Kidney (tissue), 14 donors: ENCODE results near the gene ARL4A. TPM values are rescaled to one million over a fixed set of nuclear protein-coding genes. Genes with fewer than 3 reads are reported as not detected.

ENCODE experiments used
- DNase-seq, 5 donors: peaks; one replicate each; pipeline ENCODE4 v3.0.0-alpha.2; 2013 to 2020
- FAIRE-seq: peaks from 2 replicates; lab custom pipeline; 2012; peaks lifted over from hg19 to GRCh38; lab: Jason Lieb, UNC
- H3K27ac ChIP-seq, 2 donors: one replicate each; pipeline ENCODE4 v1.7.0; 2013; ENCODE audit warnings: low read depth in 2 of 2, low read length in 2 of 2, inconsistent platforms in 1 of 2
- H3K27me3 ChIP-seq: one replicate; pipeline ENCODE4 v1.7.1; 2013; ENCODE audit warnings: low read length, inconsistent platforms; ENCODE audit not compliant: control insufficient read depth, insufficient read depth
- H3K36me3 ChIP-seq, 3 donors: one replicate each; pipeline versions ENCODE4 v1.7.0 to v1.7.1; 2013; ENCODE audit warnings: low read length in 3 of 3, control low read depth in 1 of 3, inconsistent platforms in 1 of 3; ENCODE audit not compliant: insufficient read depth in 3 of 3, control insufficient read depth in 2 of 3
- H3K4me1 ChIP-seq, 3 donors: one replicate each; pipeline versions ENCODE4 v1.7.0 to v1.7.1; 2013; ENCODE audit warnings: low read length in 3 of 3, inconsistent platforms in 1 of 3, low read depth in 1 of 3; ENCODE audit not compliant: control insufficient read depth in 2 of 3, insufficient read depth in 2 of 3
- H3K4me3 ChIP-seq, 3 donors: one replicate each; pipeline versions ENCODE4 v1.7.0 to v1.8.1; 2013; ENCODE audit warnings: low read length in 3 of 3, control low read depth in 1 of 3, inconsistent platforms in 1 of 3
- H3K9ac ChIP-seq, 3 donors: one replicate each; pipeline versions ENCODE4 v1.7.0 to v1.7.1; 2013; ENCODE audit warnings: low read length in 3 of 3, control low read depth in 1 of 3, inconsistent platforms in 1 of 3
- H3K9me3 ChIP-seq, 3 donors: one replicate each; pipeline versions ENCODE4 v1.7.0 to v1.7.1; 2013; ENCODE audit warnings: low read length in 3 of 3, control low read depth in 1 of 3, inconsistent platforms in 1 of 3; ENCODE audit not compliant: control insufficient read depth in 2 of 3, insufficient read depth in 1 of 3
- CTCF ChIP-seq: IDR thresholded peaks from 3 replicates; pipeline ENCODE4 v1.5.1; 2012; ENCODE audit warnings: mild to moderate bottlenecking, moderate library complexity, borderline replicate concordance; ENCODE audit not compliant: insufficient read depth; ENCODE audit errors: extremely low read depth
- intact Hi-C: fragments of 100-400 bp; cut with DNase I; formaldehyde crosslinking; loops from one replicate; pipeline ENCODE4 v1.11.1; 2022
- polyA plus RNA-seq: library from polyadenylated mRNA; stranded (reverse); fragments of 350-450 nt; fragmentation: Illumina TruSeq; extraction: RNeasy Lipid Tissue Mini Kit (QIAGEN cat#74804); gene quantifications from one replicate; pipeline ENCODE4 v1.2.3, GENCODE V29; 2014; ENCODE audit warnings: low read depth, low replicate concordance; ENCODE audit not compliant: insufficient read depth
- total RNA-seq: library from RNA; stranded (reverse); fragmentation: NEBNext Ultra II Directional; extraction: Animal tissue kit (Norgen Biotek cat#: 25700); gene quantifications from one replicate; pipeline ENCODE4 v1.2.1, GENCODE V29; 2021
- donor health status: control.
- donor health status: control.
- donor health status: control.
- donor health status: control.
- donor health status: control.
- donor health status: DM: yes; HTN: yes; CAD: no.
- donor health status: Normal renal cell carcinoma (clear cell type).

Gene ARL4A
- total and polyA plus RNA-seq, 2 donors from 2014 or later: 11.8 to 21.6 TPM

DNA sequence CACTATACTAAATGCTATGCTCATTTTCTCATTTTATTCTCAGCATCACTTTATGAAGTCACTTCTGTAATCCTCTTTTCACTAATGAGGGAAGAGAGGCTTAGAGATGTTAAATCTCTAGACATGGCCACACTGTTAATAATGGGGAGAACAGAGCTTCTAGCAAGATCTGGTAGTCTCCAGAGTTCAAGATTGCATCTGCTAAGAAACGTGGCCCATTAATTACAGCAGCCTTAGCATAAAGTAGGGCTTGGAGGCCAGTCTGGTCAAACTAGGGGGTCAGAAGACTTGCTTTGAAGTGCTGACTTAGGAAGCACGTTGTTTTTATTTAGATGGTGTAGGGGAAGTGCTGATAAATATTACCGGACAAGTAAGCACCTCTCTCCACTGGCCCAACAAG lies 29.3 kb downstream of the ARL4A start:
- FAIRE-seq (no peak), DNase-seq (no peak)
- Histone ChIP-seq H3K27me3 (no peaks in the 10 kb centered on the region), H3K9me3 (no peaks in the 10 kb centered on the region), H3K4me3 (no peak overlapping the region), H3K36me3 (no peaks in the 10 kb centered on the region), H3K27ac (no peak overlapping the region), H3K4me1 (peaks cover 0 to 5% (median 0%) of the 10 kb centered on the region in 3 donors), H3K9ac (no peak overlapping the region)
- TF ChIP-seq CTCF: no peak
- intact Hi-C loops: no loop called here

- no peaks in the 10 kb centered on the region for H3K27me3 ChIP-seq
- H3K36me3 ChIP-seq: no peaks in the 10 kb centered on the region
- H3K27ac ChIP-seq: no peak overlapping the region
- TF ChIP-seq CTCF: no peak
- FAIRE-seq: no peak
- H3K9me3 ChIP-seq: no peaks in the 10 kb centered on the region
- H3K9ac ChIP-seq: no peak overlapping the region
- intact Hi-C loops: no loop called here
- H3K4me3 ChIP-seq: no peak overlapping the region
- peaks cover 0 to 5% (median 0%) of the 10 kb centered on the region in 3 donors for H3K4me1 ChIP-seq
- no peak for DNase-seq
These were observed 31.9 kb downstream of the ARL4A start for GRCh38 chr7:12719141-12719919.

DNA sequence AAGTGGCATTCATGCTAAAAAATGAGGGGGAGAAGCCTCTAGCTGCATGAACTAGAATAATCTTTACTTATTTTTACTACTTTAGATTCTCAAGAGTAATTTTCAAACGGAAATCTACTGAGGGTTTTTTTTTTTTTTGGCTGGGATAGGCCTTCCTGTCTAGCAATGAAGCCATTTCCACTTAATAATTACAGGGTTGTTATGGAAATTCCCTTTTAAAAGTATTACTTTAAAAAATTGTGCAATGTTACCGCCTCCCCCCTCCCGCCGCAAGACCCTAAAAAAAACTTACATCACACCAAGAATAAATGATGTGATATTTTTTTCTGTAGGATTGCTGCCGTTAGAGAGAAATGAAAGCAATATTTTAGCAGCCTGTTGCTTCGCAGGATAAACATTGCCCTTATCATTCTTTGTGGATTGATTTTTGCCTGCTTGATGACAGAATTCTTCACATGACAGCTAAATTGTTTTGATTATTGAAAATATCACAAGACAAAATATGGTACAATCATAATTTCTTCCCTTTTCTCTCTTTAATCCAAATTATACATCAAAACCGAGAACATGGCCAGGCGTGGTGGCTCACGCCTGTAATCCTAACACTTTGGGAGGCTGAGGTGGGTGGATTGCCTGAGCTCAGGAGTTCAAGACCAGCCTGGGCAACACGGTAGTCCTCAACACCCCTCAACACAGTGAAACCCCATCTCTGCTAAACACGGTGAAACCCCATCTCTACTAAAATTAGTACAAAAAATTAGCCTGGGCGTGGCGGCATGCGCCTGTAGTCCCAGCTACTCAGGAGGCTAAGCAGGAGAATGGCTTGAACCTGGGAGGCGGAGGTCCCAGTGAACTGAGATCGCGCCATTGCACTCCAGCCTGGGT lies 32.8 kb downstream of the ARL4A start:
- Histone ChIP-seq H3K27ac (no peak overlapping the region), H3K9me3 (no peaks in the 10 kb centered on the region), H3K9ac (no peak overlapping the region), H3K4me3 (no peak overlapping the region), H3K27me3 (no peaks in the 10 kb centered on the region), H3K36me3 (no peaks in the 10 kb centered on the region), H3K4me1 (peaks cover 0 to 5% (median 0%) of the 10 kb centered on the region in 3 donors)
- no peak for FAIRE-seq
- intact Hi-C loops: no loop called here
- no peak for DNase-seq
- TF ChIP-seq CTCF: no peak
